ENCODE results near the gene TMC1.

TMC1 gene

GRCh38 chr9:72734631-72735030 lies 213.2 kb downstream of the TMC1 start:
- no peak for TF ChIP-seq TAF1 (IDR thresholded peaks at IDR 0.05; ENCODE audit: low read depth)
- TF ChIP-seq NFIC (IDR thresholded peaks at IDR 0.05) = no peak
- no peak for TF ChIP-seq USF1 (IDR thresholded peaks at IDR 0.05)
- no peak for TF ChIP-seq TEAD4 (IDR thresholded peaks at IDR 0.05)
- no peak for TF ChIP-seq TCF12 (IDR thresholded peaks at IDR 0.05; ENCODE audit: low read depth)
- TF ChIP-seq CEBPB (IDR thresholded peaks at IDR 0.05) = no peak
- no peak for TF ChIP-seq EGR1 (IDR thresholded peaks at IDR 0.05)
- TF ChIP-seq RAD21 (IDR thresholded peaks at IDR 0.05; ENCODE audit: low read depth) = no peak
- TF ChIP-seq EP300 (IDR thresholded peaks at IDR 0.05; ENCODE audit: borderline replicate concordance) = no peak

GRCh38 chr9:72743836-72744235 lies 222.4 kb downstream of the TMC1 start:
- no peak for TF ChIP-seq CEBPB (IDR thresholded peaks at IDR 0.05)
- TF ChIP-seq RAD21 (IDR thresholded peaks at IDR 0.05; ENCODE audit: low read depth) = no peak
- TF ChIP-seq MAX (IDR thresholded peaks at IDR 0.05) = no peak
- no peak for TF ChIP-seq YY1 (IDR thresholded peaks at IDR 0.05; ENCODE audit: low read depth)
- TF ChIP-seq ZBTB7A (IDR thresholded peaks at IDR 0.05; ENCODE audit: low read depth) = no peak
- TF ChIP-seq EGR1 (IDR thresholded peaks at IDR 0.05) = no peak
- no peak for TF ChIP-seq USF1 (IDR thresholded peaks at IDR 0.05)
- TF ChIP-seq CREB1 (IDR thresholded peaks at IDR 0.05; ENCODE audit: low read depth) = no peak
- TF ChIP-seq TAF1 (IDR thresholded peaks at IDR 0.05; ENCODE audit: low read depth) = no peak
- TF ChIP-seq REST (IDR thresholded peaks at IDR 0.05; ENCODE audit: low read depth) = no peak
- TF ChIP-seq NFIC (IDR thresholded peaks at IDR 0.05) = no peak

- no peak for TF ChIP-seq TCF12 (IDR thresholded peaks at IDR 0.05; ENCODE audit: low read depth)
- no peak for TF ChIP-seq FOXM1 (IDR thresholded peaks at IDR 0.05; ENCODE audit: borderline replicate concordance, low read depth)
- TF ChIP-seq RAD21 (IDR thresholded peaks at IDR 0.05; ENCODE audit: low read depth) = no peak
- TF ChIP-seq USF1 (IDR thresholded peaks at IDR 0.05) = no peak
- TF ChIP-seq EP300 (IDR thresholded peaks at IDR 0.05; ENCODE audit: borderline replicate concordance) = no peak
Measured at GRCh38 chr9:72749276-72749675, 227.9 kb downstream of the TMC1 start.

- TF ChIP-seq NFIC (IDR thresholded peaks at IDR 0.05) (no peak), TCF12 (IDR thresholded peaks at IDR 0.05; ENCODE audit: low read depth) (no peak), EP300 (IDR thresholded peaks at IDR 0.05; ENCODE audit: borderline replicate concordance) (no peak), ZBTB7A (IDR thresholded peaks at IDR 0.05; ENCODE audit: low read depth) (no peak), CEBPB (IDR thresholded peaks at IDR 0.05) (no peak), TAF1 (IDR thresholded peaks at IDR 0.05; ENCODE audit: low read depth) (no peak), REST (IDR thresholded peaks at IDR 0.05; ENCODE audit: low read depth) (no peak), TEAD4 (IDR thresholded peaks at IDR 0.05) (no peak), FOXM1 (IDR thresholded peaks at IDR 0.05; ENCODE audit: borderline replicate concordance, low read depth) (no peak), MAX (IDR thresholded peaks at IDR 0.05) (no peak), RAD21 (IDR thresholded peaks at IDR 0.05; ENCODE audit: low read depth) (no peak), EGR1 (IDR thresholded peaks at IDR 0.05) (no peak), USF1 (IDR thresholded peaks at IDR 0.05) (no peak), YY1 (IDR thresholded peaks at IDR 0.05; ENCODE audit: low read depth) (no peak), CREB1 (IDR thresholded peaks at IDR 0.05; ENCODE audit: low read depth) (no peak)
Measured at GRCh38 chr9:72751541-72751940, 230.1 kb downstream of the TMC1 start.

GRCh38 chr9:72753266-72753893 lies 232.0 kb downstream of the TMC1 start:
- peak; percentile 58 for TF ChIP-seq RAD21 (IDR thresholded peaks at IDR 0.05; ENCODE audit: low read depth)
- TF ChIP-seq TCF12 (IDR thresholded peaks at IDR 0.05; ENCODE audit: low read depth) = no peak

All from Ishikawa (cell line).